ENCODE measurements around the gene SEMA3B.

- TF ChIP-seq CTCF (IDR thresholded peaks at IDR 0.05) (no peak), ZFX (IDR thresholded peaks at IDR 0.05; ENCODE audit: borderline replicate concordance) (no peak)
Observed at GRCh38 chr3:50322386-50323091, 53.6 kb downstream of the SEMA3B start, which contains the start of gene HYAL2.
